GM12801 (cell line): ENCODE measurements around the gene HS1BP3.

Source experiments
- TF ChIP-seq, protein P1 (sequence below): IDR thresholded peaks from one replicate; pipeline ENCODE4 v1.5.1; 2011; ENCODE audit warnings: control low read depth; ENCODE audit not compliant: insufficient read length; ENCODE audit errors: extremely low read depth

HS1BP3 gene

DNA sequence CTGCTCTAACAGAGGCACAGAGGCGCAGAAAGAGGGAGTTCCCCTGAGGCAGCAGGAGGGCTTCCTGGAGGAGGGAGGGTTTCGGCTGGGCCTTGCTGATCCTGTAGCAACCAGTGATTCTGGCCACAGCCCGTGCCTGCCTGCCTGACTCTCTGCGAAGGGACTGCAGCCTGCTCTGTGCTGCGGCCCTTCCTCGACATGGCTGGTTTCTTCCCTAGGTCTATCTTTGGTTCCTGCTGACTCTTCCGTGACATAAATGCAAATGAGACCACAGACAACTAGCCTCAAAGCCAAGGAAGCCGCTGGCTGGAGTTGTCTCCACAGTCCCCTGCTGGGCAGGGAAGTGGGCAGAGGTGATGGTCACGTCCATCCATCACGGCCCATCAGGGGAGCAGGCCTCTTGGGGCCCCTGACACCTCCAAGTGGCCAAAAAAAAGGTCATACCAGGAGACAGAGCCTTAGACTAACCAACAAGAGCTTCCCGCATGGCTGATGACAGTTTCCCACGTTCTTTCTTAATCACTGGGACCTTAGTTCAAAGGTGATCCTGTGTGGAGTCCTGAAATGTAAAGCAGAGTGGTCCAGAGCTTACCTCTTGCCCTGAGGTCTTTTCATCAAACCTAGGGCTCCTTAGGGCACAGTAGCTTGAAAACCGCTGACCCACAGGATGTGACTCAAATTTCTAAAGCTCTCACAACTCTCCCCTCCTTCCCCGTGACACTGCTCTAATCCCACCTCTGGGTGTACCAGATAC lies 55.3 kb downstream of the HS1BP3 start:
- TF ChIP-seq, protein P1, sequence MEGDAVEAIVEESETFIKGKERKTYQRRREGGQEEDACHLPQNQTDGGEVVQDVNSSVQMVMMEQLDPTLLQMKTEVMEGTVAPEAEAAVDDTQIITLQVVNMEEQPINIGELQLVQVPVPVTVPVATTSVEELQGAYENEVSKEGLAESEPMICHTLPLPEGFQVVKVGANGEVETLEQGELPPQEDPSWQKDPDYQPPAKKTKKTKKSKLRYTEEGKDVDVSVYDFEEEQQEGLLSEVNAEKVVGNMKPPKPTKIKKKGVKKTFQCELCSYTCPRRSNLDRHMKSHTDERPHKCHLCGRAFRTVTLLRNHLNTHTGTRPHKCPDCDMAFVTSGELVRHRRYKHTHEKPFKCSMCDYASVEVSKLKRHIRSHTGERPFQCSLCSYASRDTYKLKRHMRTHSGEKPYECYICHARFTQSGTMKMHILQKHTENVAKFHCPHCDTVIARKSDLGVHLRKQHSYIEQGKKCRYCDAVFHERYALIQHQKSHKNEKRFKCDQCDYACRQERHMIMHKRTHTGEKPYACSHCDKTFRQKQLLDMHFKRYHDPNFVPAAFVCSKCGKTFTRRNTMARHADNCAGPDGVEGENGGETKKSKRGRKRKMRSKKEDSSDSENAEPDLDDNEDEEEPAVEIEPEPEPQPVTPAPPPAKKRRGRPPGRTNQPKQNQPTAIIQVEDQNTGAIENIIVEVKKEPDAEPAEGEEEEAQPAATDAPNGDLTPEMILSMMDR, result no peak

DNA sequence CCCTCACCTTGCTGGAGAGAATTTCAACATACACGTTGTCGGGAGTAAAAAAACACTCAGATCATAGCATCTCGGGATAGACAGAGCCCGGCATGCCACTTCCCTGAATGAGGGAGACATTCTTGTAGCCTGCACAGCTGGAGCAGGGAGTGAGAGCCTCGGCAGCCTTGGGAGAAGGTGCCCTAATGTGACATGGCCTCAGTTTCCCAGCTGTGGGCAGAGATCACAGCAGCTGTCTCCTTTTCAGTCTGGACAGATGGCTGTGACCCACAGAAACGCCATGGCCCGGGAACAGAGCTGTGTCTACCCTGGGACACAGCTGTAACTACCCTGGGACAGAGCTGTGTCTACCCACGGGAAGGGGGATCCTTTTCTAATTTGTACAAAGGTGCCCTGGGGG lies 55.9 kb downstream of the HS1BP3 start:
- TF ChIP-seq, protein P1, result no peak

DNA sequence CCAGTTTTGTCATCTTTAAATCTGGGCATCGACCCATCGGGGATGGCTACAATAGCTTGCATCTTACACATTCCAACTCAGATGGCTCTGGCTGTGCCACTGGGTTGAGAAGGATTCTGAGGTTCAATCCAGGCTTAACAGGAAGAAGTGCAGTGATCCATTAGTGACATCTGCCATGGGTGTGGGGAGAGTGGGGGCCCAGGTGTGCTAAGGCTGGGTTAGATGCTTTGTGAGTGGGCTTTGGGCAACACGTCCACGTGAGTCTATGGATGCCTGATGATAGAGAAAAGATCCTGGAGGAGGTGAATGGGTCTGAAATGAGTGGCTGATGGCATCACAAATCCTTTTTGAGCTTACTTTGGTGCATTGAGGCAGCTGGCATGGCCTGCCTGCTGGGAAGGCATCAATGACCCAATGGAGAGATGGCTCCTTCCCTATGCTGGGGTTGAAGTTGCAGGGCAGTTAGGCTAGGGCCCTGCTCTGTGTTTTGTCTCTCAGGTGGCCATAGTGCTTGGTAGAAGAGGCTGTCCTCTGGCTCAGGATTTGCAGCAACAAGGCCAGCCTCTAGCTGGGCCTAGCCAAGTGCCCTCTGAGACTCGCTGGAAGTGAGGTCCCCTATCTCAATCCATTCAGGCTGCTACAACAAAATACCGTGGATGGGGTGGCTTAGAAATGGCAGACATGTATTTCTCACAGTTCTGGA lies 56.7 kb downstream of the HS1BP3 start:
- TF ChIP-seq, protein P1, result no peak

DNA sequence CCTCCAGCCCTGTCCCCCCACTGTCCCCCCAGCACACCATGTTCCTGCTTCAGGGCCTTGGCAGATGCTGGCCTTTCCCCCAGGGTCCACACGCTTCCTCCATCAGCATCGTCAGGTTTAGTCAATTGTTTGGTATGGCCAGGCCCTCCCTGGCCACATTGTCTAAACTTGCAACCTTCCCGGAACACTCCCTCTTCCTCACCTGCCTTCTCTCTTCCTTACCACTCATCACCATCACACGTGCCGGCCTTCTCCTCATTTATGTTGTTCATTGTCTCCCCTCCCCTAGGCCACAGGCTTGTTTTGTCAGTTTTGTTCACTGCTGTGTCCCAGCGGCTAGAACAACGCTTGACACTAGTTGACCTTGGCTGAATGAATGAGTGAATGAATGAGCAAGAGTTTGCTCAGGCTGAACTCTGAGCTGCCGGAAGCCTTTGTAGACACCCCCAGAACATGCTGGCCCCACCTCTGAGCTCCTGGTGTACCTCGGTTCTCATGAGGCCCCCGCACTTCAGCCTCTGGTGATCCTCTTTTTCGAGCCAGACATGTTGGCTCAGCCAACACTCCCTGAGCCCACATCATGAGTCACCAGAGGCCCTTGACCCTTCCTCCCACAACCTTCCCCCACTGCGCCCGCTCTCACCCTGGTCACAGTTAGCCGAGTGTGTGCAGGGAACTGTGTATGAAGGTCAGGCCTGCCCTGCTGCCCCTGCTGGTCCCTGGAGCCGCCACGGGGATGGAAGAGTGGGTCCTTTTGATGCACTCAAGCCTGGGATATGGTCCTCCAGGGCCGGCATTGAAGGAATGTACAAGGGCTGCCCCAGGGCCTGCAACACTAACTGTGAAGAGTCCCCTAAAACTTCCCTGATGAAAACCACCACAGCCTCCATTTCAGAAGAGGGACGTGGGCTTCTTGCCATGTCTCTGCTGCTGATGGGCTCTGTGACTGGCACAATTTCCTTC lies 57.5 kb downstream of the HS1BP3 start:
- TF ChIP-seq, protein P1, result no peak

DNA sequence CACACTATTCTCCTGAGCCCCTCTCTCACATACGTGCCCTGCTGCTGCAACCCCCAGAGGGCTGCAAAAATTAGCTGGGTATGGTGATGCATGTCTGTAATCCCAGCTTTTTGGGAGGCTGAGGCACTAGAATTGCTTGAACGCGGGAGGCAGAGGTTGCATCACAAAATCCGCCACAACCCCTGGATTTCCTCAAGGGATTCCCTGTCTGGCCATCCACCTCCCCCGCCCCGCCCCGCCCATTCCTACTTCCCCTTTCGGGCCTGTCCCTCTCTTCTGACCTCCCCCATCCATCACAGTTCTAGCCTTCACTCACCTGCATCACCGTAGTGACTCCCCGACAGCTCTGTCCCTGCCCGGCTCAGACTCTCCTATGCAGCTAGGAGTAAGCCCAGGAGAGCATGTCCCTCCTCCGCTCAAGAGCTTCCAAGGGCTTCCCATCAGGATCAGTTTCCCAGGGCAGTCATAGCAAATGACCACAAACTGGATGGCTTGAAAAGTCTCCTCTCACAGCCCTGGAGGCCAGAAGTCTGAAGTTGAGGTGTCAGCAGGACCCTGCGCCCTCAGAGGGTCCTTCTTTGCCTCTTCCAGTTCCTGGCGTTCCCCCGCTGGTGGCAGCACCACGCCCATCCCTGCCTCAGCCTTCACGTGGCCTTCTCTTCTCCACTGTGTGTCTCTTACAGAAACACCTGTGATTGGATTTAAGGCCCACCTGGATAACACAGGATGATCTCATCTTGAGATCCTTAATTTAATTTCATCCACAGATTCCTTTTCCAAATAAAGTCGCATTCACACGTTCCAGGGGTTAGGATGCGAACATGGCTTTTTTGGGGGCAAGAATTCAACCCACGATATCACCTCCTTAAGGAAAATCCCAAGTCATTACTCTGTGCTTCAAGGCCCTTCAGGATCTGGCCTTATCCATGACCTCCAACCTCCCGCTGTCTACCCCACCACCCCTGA lies 58.5 kb downstream of the HS1BP3 start:
- TF ChIP-seq, protein P1, result no peak

DNA sequence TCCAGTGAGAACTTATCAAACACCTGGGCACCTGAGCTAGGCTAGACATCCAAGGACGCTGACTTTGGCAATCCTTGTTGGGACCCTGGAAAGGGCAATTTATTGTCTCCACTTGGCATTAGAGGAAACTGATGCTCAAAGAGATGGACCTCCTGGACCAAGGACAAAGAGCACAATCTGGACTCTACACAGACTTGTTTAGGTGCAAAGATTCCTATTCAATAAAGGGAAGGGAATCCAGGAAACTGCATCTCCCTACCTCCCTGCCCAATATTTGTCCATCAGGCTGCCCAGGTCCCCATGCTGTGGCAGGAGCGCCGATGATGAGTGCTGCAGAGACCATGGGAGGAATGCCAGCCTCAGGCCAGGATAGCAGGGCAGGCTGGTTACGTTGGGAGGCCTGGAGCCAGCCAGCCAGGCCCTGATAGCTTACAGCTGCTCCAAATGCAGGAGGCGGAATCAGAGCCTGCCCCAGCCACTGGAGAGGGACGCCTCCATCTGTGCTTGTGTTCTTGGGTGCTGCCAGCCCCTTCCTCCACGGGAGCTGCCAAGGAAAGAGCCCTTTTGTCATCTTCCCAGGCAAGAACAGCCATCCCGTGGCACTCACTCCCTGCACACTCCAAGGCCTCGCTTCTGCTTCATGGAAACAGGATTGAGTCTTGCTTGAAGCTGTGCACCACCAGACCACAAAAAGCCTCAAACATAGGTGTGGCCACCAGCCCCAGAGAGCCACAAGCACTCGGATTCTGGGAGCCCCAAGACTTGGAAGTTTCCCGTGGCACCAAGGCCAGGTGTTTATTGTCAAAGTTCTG lies 60.0 kb downstream of the HS1BP3 start:
- TF ChIP-seq, protein P1, result no peak
